22Rv1 (cell line): ENCODE measurements around the gene GJB3.
"Not testable (repeated sequence)": the region's sequence is repeated elsewhere in the genome, so short reads cannot be mapped to it uniquely, and the experiment has no call there.

Experiments
- H3K27ac ChIP-seq: fragments of 450-650 bp; 2 replicates; pipeline ENCODE4 v1.5.1; 2017
- ZFX ChIP-seq: fragments of 450-650 bp; IDR thresholded peaks from 2 replicates; pipeline ENCODE4 v1.6.1; 2017; ENCODE audit warnings: antibody characterized with exemption, borderline replicate concordance
- TF ChIP-seq, protein P1 (sequence below): fragments of 450-650 bp; IDR thresholded peaks from 2 replicates; pipeline ENCODE4 v1.5.1; 2017; ENCODE audit warnings: mild to moderate bottlenecking

Gene GJB3

DNA sequence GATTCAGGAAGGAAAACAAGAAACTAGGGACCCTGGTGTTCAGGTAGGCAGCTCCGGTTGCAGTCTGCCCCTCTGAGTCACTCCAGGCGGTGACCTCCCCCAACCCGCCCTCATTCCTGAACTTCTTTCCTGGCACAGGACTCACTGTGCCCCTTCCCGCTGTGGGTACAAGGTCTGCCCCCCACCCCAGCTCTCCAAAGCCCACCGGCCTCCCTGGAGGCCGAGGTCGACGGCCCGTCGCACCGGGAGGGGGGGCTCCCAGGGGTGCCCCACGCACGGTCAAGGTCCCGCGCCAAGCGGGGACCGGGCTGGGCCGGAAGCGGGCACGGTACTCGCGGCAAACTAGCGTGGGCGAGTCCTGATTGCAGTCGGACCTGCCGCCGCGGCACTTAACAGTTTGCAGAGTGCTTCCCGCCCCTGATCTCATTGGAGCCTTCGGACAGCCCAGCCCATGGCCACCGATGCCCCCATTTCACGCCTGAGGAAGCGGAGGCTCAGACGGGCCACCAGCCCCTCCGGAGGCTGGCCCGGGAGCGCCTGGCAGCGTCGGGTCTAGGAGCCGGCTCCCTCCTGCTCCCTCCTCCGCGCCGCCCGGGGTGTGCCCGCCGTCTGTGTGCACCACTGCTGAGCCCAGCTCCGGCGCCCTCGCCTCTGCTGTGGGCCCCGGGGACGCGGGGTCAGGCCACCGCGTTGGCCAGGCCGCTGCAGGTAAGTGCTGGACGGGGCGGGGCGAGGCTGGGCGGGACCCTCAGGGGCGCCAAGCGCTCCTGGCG, at the start of gene GJB3:
GJB3 (plus strand) TSS at position 144 of the 773 bp plus-strand sequence. CDS start 3,549 bp downstream, outside the sequence.
- TF ChIP-seq, protein P1, sequence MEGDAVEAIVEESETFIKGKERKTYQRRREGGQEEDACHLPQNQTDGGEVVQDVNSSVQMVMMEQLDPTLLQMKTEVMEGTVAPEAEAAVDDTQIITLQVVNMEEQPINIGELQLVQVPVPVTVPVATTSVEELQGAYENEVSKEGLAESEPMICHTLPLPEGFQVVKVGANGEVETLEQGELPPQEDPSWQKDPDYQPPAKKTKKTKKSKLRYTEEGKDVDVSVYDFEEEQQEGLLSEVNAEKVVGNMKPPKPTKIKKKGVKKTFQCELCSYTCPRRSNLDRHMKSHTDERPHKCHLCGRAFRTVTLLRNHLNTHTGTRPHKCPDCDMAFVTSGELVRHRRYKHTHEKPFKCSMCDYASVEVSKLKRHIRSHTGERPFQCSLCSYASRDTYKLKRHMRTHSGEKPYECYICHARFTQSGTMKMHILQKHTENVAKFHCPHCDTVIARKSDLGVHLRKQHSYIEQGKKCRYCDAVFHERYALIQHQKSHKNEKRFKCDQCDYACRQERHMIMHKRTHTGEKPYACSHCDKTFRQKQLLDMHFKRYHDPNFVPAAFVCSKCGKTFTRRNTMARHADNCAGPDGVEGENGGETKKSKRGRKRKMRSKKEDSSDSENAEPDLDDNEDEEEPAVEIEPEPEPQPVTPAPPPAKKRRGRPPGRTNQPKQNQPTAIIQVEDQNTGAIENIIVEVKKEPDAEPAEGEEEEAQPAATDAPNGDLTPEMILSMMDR, result no peak; the same call in 1 of the 2 replicates
- no peak for TF ChIP-seq ZFX
- no peak within 1 kb of the TSS for H3K27ac ChIP-seq

DNA sequence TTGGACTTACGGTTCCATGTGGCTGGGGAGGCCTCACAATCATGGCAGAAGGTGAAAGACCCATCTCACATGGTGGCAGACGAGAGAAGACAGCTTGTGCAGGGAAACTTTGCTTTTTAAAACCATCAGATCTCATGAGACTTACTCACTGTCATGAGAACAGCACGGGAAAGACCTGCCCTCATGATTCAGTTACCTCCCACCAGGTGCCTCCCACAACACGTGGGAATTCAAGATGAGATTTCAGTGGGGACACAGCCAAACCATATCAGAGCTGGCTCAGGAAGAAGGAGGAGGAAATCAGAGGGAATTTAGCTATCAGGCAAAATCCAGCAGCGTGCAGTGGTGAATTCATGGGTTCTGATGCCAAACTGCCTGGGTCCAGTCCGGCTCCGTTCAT, 48.2 kb upstream of the GJB3 start:
- H3K27ac ChIP-seq, result not testable (repeated sequence)

- TF ChIP-seq, protein P1, result no peak
- no peak for TF ChIP-seq ZFX
- no peak overlapping the region for H3K27ac ChIP-seq
Observed at GRCh38 chr1:34736692-34737091, 44.3 kb upstream of the GJB3 start.

DNA sequence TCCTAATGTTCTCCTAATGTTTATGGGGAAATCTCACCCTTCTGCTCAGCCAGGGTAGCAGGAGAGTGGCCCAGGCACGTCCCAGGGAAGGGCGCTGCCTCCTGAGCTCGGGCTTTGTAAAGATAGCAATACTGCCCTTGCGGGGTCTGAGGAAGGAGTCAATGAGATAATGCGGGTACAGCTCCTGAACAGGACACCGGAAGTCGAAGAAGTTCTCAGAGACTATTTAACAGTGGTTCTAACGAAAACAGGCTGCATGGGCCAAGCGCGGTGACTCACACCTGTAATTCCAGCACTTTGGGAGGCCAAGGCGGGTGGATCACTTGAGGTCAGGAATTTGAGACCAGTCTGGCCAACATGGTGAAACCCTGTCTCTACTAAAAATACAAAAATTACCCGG, 43.8 kb upstream of the GJB3 start:
- not testable (repeated sequence) for H3K27ac ChIP-seq

DNA sequence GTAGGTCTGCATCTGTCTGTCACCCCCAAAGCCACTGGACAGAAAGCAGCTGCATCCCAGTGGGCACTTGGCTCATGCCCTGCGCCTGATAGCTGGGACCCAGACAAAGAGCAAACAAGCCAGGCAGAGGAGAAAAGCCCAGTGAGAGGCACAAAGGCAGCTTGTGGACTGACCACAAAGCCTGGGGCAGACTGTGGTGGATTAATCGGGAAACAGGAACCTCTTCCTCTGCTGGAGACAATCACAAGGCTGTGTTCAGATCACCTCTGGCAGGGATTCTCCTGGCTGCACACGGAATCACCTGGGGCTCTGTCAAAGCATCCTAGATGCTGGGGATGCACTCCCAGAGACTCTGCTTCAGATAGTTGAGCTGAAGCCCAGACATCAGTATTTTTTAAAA, 41.4 kb upstream of the GJB3 start:
- no peak for TF ChIP-seq ZFX
- TF ChIP-seq, protein P1, result no peak
- H3K27ac ChIP-seq, result no peak overlapping the region

- TF ChIP-seq, protein P1, result no peak
- TF ChIP-seq ZFX, result no peak
- H3K27ac ChIP-seq, result no peak overlapping the region
Observed at GRCh38 chr1:34740161-34740868, 40.7 kb upstream of the GJB3 start.

DNA sequence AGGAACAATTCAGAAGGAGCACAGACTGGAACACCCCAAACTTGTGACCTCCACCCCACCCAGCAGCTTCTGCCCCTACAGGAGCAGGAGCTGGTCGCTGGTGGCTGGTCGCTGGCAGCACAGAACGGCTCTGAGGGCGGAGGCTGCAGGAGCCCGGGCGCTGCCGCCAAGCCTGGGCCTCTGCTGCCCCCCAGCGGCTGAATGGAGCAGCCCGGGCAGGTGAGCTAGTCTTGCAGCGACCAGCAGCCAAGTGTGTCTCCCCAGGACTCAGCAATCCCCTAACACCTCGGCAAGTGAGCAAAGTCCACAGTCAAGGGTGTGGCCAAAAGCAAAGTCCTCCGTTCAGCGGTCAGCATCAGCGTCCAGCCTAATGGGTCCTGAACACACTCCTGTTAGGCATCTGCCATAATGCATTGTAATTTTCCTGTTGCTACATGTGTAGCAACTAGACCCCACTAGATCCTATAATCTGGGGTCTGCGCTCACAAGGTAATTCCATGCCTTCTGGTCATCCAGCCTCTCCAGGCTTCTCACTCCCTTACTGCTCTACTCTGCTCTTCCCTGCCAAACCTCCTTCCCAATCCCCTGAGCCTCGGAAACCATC, 38.2 kb upstream of the GJB3 start:
- no peak for TF ChIP-seq ZFX
- TF ChIP-seq, protein P1, result peak; percentile 95
- H3K27ac ChIP-seq, result no peak overlapping the region

- TF ChIP-seq, protein P1, result no peak
- no peak for TF ChIP-seq ZFX
- H3K27ac ChIP-seq, result no peak overlapping the region
Observed at GRCh38 chr1:34743775-34744174, 37.2 kb upstream of the GJB3 start.
